Mesothelial cell of epicardium (in vitro differentiated cells): ENCODE results near the gene IGSF11. TPM values are rescaled to one million over a fixed set of nuclear protein-coding genes. Genes with fewer than 3 reads are reported as not detected.

Source experiments
- DNase-seq, 2 experiments: peaks; one replicate each; pipeline ENCODE4 v3.0.0; 2021; ENCODE audit warnings: low spot score in 2 of 2; ENCODE audit not compliant: unreplicated experiment in 2 of 2
- H3K27ac Mint-ChIP-seq: 2 replicates; pipeline ENCODE4 v1.8.0; 2021; ENCODE audit warnings: mixed read lengths
- H3K27me3 Mint-ChIP-seq: 2 replicates; pipeline ENCODE4 v1.8.0; 2021; ENCODE audit warnings: low read depth, mixed read lengths
- H3K36me3 Mint-ChIP-seq: 2 replicates; pipeline ENCODE4 v1.8.0; 2021; ENCODE audit warnings: mixed read lengths
- H3K4me1 Mint-ChIP-seq: 2 replicates; pipeline ENCODE4 v1.8.0; 2021; ENCODE audit warnings: mixed read lengths
- H3K4me3 Mint-ChIP-seq: 2 replicates; pipeline ENCODE4 v1.8.0; 2021; ENCODE audit warnings: mild to moderate bottlenecking, moderate library complexity, mixed read lengths
- H3K9me3 Mint-ChIP-seq: 2 replicates; pipeline ENCODE4 v1.8.0; 2021; ENCODE audit warnings: mixed read lengths
- CTCF ChIP-seq: fragments of 200-600 bp; sonication (generic); IDR thresholded peaks from one replicate; pipeline ENCODE4 v1.5.0; 2021; ENCODE audit warnings: antibody characterized with exemption; ENCODE audit not compliant: unreplicated experiment
- total RNA-seq: library from RNA; stranded (reverse); gene quantifications from 3 replicates; pipeline ENCODE4 v1.2.1, GENCODE V29; 2021

Gene IGSF11
- total RNA-seq, 1 donor from 2014 or later, result 2.0 TPM

GRCh38 chr3:119013951-119014350 is 20.7 kb downstream of the IGSF11 start:
- H3K27ac Mint-ChIP-seq, result no peak overlapping the region
- H3K27me3 Mint-ChIP-seq, result no peaks in the 10 kb centered on the region
- peaks cover 6% of the 10 kb centered on the region for H3K4me1 Mint-ChIP-seq
- no peak for TF ChIP-seq CTCF
- no peaks in the 10 kb centered on the region for H3K36me3 Mint-ChIP-seq
- no peak overlapping the region for H3K4me3 Mint-ChIP-seq
- no peak for DNase-seq
- no peaks in the 10 kb centered on the region for H3K9me3 Mint-ChIP-seq

GRCh38 chr3:119011528-119011927 is 23.1 kb downstream of the IGSF11 start:
- Mint-ChIP-seq H3K4me3 (no peak overlapping the region), H3K36me3 (peaks cover 3% of the 10 kb centered on the region), H3K27me3 (no peaks in the 10 kb centered on the region), H3K27ac (no peak overlapping the region), H3K9me3 (peaks cover 10% of the 10 kb centered on the region), H3K4me1 (no peaks in the 10 kb centered on the region)
- DNase-seq, result no peak
- TF ChIP-seq CTCF, result no peak

- DNase-seq, result no peak
- no peaks in the 10 kb centered on the region for H3K36me3 Mint-ChIP-seq
- TF ChIP-seq CTCF, result no peak
- H3K4me1 Mint-ChIP-seq, result peaks cover 2% of the 10 kb centered on the region
- no peak overlapping the region for H3K4me3 Mint-ChIP-seq
- no peak overlapping the region for H3K27ac Mint-ChIP-seq
- H3K27me3 Mint-ChIP-seq, result no peaks in the 10 kb centered on the region
- no peaks in the 10 kb centered on the region for H3K9me3 Mint-ChIP-seq
Measured at GRCh38 chr3:118997190-118997589, 37.5 kb downstream of the IGSF11 start.

GRCh38 chr3:118991775-118992174 is 42.9 kb downstream of the IGSF11 start:
- no peak for TF ChIP-seq CTCF
- no peaks in the 10 kb centered on the region for H3K36me3 Mint-ChIP-seq
- H3K4me3 Mint-ChIP-seq, result no peak overlapping the region
- no peaks in the 10 kb centered on the region for H3K9me3 Mint-ChIP-seq
- peaks cover 13% of the 10 kb centered on the region for H3K4me1 Mint-ChIP-seq
- DNase-seq, result no peak
- no peak overlapping the region for H3K27ac Mint-ChIP-seq
- no peaks in the 10 kb centered on the region for H3K27me3 Mint-ChIP-seq

GRCh38 chr3:118990823-118991560 is 43.7 kb downstream of the IGSF11 start:
- H3K36me3 Mint-ChIP-seq, result no peaks in the 10 kb centered on the region

More at GRCh38 chr3:118990823-118991560, 43.7 kb downstream of the IGSF11 start:
- H3K27me3 Mint-ChIP-seq, result no peaks in the 10 kb centered on the region
- H3K4me1 Mint-ChIP-seq, result peaks cover 14% of the 10 kb centered on the region
- no peak overlapping the region for H3K27ac Mint-ChIP-seq
- H3K9me3 Mint-ChIP-seq, result no peaks in the 10 kb centered on the region
- no peak for TF ChIP-seq CTCF
- DNase-seq, result no peak
- H3K4me3 Mint-ChIP-seq, result no peak overlapping the region
